ENCODE data around the gene PHACTR2.

DNA sequence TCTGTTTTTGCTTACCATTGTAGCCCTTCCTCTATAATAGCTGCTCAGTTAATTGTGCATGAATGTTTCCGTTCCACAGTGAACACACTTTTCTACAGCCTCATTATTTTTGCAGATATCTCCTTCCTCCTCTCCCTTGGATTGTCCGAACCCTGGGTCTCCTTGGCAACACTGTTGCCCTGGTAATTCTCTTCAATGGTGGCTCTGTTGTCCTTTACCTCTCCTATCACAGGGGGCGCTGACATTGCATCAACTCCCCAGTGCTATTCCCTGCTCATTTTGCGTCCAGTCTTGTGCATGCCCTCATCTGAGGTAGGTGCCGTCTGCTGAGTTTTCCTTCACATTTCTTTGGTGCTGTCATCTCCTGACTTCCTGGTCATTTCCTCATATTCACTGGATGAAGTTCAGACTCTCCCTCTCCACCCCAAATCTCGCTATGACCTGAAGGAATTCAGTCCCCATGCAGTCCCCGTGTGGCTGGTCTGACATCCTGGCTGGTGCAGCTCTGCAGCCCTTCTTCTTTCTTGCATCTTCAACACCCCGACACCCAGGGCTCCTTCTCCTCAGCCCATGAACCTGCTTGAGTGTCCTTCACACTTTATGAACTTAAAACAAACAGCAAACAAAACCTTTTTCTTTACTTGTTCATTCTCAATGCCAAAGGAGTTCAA lies 21.1 kb downstream of the PHACTR2 start:
- TF ChIP-seq, protein P1, sequence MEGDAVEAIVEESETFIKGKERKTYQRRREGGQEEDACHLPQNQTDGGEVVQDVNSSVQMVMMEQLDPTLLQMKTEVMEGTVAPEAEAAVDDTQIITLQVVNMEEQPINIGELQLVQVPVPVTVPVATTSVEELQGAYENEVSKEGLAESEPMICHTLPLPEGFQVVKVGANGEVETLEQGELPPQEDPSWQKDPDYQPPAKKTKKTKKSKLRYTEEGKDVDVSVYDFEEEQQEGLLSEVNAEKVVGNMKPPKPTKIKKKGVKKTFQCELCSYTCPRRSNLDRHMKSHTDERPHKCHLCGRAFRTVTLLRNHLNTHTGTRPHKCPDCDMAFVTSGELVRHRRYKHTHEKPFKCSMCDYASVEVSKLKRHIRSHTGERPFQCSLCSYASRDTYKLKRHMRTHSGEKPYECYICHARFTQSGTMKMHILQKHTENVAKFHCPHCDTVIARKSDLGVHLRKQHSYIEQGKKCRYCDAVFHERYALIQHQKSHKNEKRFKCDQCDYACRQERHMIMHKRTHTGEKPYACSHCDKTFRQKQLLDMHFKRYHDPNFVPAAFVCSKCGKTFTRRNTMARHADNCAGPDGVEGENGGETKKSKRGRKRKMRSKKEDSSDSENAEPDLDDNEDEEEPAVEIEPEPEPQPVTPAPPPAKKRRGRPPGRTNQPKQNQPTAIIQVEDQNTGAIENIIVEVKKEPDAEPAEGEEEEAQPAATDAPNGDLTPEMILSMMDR (IDR thresholded peaks at IDR 0.05) = no peak
- no peak for TF ChIP-seq POLR2A (IDR thresholded peaks at IDR 0.05)
